ENCODE results near the gene CX3CL1. TPM values are rescaled to one million over a fixed set of nuclear protein-coding genes. Genes with fewer than 3 reads are reported as not detected.

CX3CL1 gene
- total and polyA plus RNA-seq, 2 of the 13 experiments (the other 11 are each of a cell fraction or from before 2014, with no cell fraction given): 57.3 to 60.8 TPM

- TF ChIP-seq ZBTB40 (IDR thresholded peaks at IDR 0.05) (no peak), ZBTB40 (CRISPR knock-in tag; IDR thresholded peaks at IDR 0.05) (no peak), NFYB (CRISPR knock-in tag; IDR thresholded peaks at IDR 0.05) (no peak), IRF1 (CRISPR knock-in tag; IDR thresholded peaks at IDR 0.05; ENCODE audit: low read depth) (no peak), ZNF761 (CRISPR knock-in tag; conservative IDR thresholded peaks at IDR 0.05) (no peak), ZMAT5 (CRISPR knock-in tag; IDR thresholded peaks at IDR 0.05; ENCODE audit: borderline replicate concordance, low read depth) (no peak), PRMT3 (CRISPR knock-in tag; IDR thresholded peaks at IDR 0.05; ENCODE audit: borderline replicate concordance, low read depth) (no peak), HIVEP1 (CRISPR knock-in tag; IDR thresholded peaks at IDR 0.05) (peak; percentile 91), ELF3 (CRISPR knock-in tag; IDR thresholded peaks at IDR 0.05) (no peak), ZNF607 (CRISPR knock-in tag; IDR thresholded peaks at IDR 0.05; ENCODE audit: borderline replicate concordance) (no peak)
- TF ChIP-seq, protein P1, sequence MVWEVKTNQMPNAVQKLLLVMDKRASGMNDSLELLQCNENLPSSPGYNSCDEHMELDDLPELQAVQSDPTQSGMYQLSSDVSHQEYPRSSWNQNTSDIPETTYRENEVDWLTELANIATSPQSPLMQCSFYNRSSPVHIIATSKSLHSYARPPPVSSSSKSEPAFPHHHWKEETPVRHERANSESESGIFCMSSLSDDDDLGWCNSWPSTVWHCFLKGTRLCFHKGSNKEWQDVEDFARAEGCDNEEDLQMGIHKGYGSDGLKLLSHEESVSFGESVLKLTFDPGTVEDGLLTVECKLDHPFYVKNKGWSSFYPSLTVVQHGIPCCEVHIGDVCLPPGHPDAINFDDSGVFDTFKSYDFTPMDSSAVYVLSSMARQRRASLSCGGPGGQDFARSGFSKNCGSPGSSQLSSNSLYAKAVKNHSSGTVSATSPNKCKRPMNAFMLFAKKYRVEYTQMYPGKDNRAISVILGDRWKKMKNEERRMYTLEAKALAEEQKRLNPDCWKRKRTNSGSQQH (CRISPR knock-in tag; IDR thresholded peaks at IDR 0.05; ENCODE audit: low read depth): no peak
- TF ChIP-seq, protein P2, sequence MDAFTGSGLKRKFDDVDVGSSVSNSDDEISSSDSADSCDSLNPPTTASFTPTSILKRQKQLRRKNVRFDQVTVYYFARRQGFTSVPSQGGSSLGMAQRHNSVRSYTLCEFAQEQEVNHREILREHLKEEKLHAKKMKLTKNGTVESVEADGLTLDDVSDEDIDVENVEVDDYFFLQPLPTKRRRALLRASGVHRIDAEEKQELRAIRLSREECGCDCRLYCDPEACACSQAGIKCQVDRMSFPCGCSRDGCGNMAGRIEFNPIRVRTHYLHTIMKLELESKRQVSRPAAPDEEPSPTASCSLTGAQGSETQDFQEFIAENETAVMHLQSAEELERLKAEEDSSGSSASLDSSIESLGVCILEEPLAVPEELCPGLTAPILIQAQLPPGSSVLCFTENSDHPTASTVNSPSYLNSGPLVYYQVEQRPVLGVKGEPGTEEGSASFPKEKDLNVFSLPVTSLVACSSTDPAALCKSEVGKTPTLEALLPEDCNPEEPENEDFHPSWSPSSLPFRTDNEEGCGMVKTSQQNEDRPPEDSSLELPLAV (CRISPR knock-in tag; conservative IDR thresholded peaks at IDR 0.05; ENCODE audit: low read depth): no peak
- TF ChIP-seq, protein P3, sequence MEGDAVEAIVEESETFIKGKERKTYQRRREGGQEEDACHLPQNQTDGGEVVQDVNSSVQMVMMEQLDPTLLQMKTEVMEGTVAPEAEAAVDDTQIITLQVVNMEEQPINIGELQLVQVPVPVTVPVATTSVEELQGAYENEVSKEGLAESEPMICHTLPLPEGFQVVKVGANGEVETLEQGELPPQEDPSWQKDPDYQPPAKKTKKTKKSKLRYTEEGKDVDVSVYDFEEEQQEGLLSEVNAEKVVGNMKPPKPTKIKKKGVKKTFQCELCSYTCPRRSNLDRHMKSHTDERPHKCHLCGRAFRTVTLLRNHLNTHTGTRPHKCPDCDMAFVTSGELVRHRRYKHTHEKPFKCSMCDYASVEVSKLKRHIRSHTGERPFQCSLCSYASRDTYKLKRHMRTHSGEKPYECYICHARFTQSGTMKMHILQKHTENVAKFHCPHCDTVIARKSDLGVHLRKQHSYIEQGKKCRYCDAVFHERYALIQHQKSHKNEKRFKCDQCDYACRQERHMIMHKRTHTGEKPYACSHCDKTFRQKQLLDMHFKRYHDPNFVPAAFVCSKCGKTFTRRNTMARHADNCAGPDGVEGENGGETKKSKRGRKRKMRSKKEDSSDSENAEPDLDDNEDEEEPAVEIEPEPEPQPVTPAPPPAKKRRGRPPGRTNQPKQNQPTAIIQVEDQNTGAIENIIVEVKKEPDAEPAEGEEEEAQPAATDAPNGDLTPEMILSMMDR (CRISPR knock-in tag; IDR thresholded peaks at IDR 0.05): peak; percentile 18; the same call in 1 of the 2 replicates
Measured at GRCh38 chr16:57377080-57377841, 5.0 kb downstream of the CX3CL1 start (continued).

All from HepG2 (cell line).